Measurements from ENCODE around the gene XXYLT1. TPM values are rescaled to one million over a fixed set of nuclear protein-coding genes. Genes with fewer than 3 reads are reported as not detected.

XXYLT1 gene
- polyA plus RNA-seq, 2 of the 4 experiments (the other 2 are of a cell fraction) = 11.9 to 12.0 TPM

GRCh38 chr3:195185583-195185982 lies 85.4 kb downstream of the XXYLT1 start:
- no peak overlapping the region for H3K4me2 ChIP-seq
- 94% methylated on average over 3 of the region's 4 CpGs for WGBS (ENCODE audit: missing lambda C conversion rate)
- TF ChIP-seq SREBF2 (IDR thresholded peaks at IDR 0.05) (no peak), HEYL (CRISPR knock-in tag; IDR thresholded peaks at IDR 0.05) (no peak), EP300 (IDR thresholded peaks at IDR 0.05) (no peak), E2F6 (IDR thresholded peaks at IDR 0.05; ENCODE audit: borderline replicate concordance, low read depth) (no peak), MYC (IDR thresholded peaks at IDR 0.05; ENCODE audit: borderline replicate concordance, low read length) (no peak), KDM5A (IDR thresholded peaks at IDR 0.05) (no peak), SMC3 (IDR thresholded peaks at IDR 0.05) (no peak), RAD21 (conservative IDR thresholded peaks at IDR 0.05 in 1 of 2, IDR thresholded peaks at IDR 0.05 in 1 of 2) (no peak), CEBPB (IDR thresholded peaks at IDR 0.05) (no peak), JUN (IDR thresholded peaks at IDR 0.05) (no peak), ESRRA (IDR thresholded peaks at IDR 0.05; ENCODE audit: borderline replicate concordance, low read length) (no peak), HDAC2 (IDR thresholded peaks at IDR 0.05) (no peak), FOSL2 (IDR thresholded peaks at IDR 0.05) (no peak), FOSL2 (CRISPR knock-in tag; IDR thresholded peaks at IDR 0.05) (no peak)
- H3K4me1 ChIP-seq = peaks cover 12% of the 10 kb centered on the region; the same call in 2 of the 3 replicates
- POLR2A ChIA-PET = no interaction called here
- CTCF ChIA-PET = interaction anchor here (1.8 kb wide), 1 partner anchor 10 kb away, joined by 3 read pairs; no protein-coding TSS in a partner anchor
- 0 out of 3 replicates have a peak, but pooled peaks cover 6% of the 10 kb centered on the region for H3K9me3 ChIP-seq
- H3K27ac ChIP-seq = no peak overlapping the region
- FAIRE-seq = no peak
- ATAC-seq = no peak
- no peak for DNase-seq (ENCODE audit: low read depth in 1 of 2, low spot score in 1 of 2)
- no peak overlapping the region for H3K4me3 ChIP-seq

GRCh38 chr3:195184716-195185421 lies 86.1 kb downstream of the XXYLT1 start:
- 87% methylated on average over 3 of the region's 3 CpGs for WGBS (ENCODE audit: missing lambda C conversion rate)
- ATAC-seq (no peak), FAIRE-seq (no peak), DNase-seq (ENCODE audit: low read depth in 1 of 2, low spot score in 1 of 2) (no peak)
- POLR2A ChIA-PET = no interaction called here
- CTCF ChIA-PET = interaction anchor here (0.6 to 1.8 kb wide), 3 partner anchors 11 to 78 kb away, joined by 3 to 4 read pairs (median 3); no protein-coding TSS in a partner anchor
- no peak for TF ChIP-seq BHLHE40 (IDR thresholded peaks at IDR 0.05; ENCODE audit: low read depth, low read length)
- no peak for TF ChIP-seq RNF2 (IDR thresholded peaks at IDR 0.05; ENCODE audit: borderline replicate concordance, low read depth)
- TF ChIP-seq GATA3 (IDR thresholded peaks at IDR 0.05; ENCODE audit: borderline replicate concordance) = no peak
- no peak for TF ChIP-seq POLR2AphosphoS2 (conservative IDR thresholded peaks at IDR 0.05; ENCODE audit: low read length)
- no peak for TF ChIP-seq HOXB5 (CRISPR knock-in tag; IDR thresholded peaks at IDR 0.05)
- TF ChIP-seq CHD4 (IDR thresholded peaks at IDR 0.05; ENCODE audit: borderline replicate concordance) = no peak
- no peak for TF ChIP-seq CBX2 (IDR thresholded peaks at IDR 0.05; ENCODE audit: borderline replicate concordance, low read depth)
- no peak for TF ChIP-seq JUNB (IDR thresholded peaks at IDR 0.05)
- no peak for TF ChIP-seq FOXS1 (CRISPR knock-in tag; IDR thresholded peaks at IDR 0.05)
- TF ChIP-seq USF2 (IDR thresholded peaks at IDR 0.05) = no peak
- no peak overlapping the region for H3K4me2 ChIP-seq
- H3K4me1 ChIP-seq = peaks cover 12% of the 10 kb centered on the region; the same call in 2 of the 3 replicates
- H3K9me3 ChIP-seq = no peaks in the 10 kb centered on the region
- H3K27ac ChIP-seq = no peak overlapping the region
- no peak overlapping the region for H3K4me3 ChIP-seq

All from A549 (cell line).